Posterior cingulate gyrus (tissue), 11 donors: ENCODE data around the gene NOVA1.
A peak's percentile ranks its signal among the peaks of the same experiment; 100 is the strongest.
"Not testable (repeated sequence)": the region's sequence is repeated elsewhere in the genome, so short reads cannot be mapped to it uniquely, and the experiment has no call there.

Experiments used
- DNase-seq, 10 donors: peaks; one replicate each; pipeline versions ENCODE4 v3.0.0 to v3.0.0-alpha.2; 2020 to 2021; ENCODE audit warnings: mixed read lengths in 3 of 10
- intact Hi-C: fragments of 100-400 bp; cut with DNase I; formaldehyde crosslinking; loops from one replicate; pipeline ENCODE4 v1.15.1; 2023

NOVA1 gene, protein sequence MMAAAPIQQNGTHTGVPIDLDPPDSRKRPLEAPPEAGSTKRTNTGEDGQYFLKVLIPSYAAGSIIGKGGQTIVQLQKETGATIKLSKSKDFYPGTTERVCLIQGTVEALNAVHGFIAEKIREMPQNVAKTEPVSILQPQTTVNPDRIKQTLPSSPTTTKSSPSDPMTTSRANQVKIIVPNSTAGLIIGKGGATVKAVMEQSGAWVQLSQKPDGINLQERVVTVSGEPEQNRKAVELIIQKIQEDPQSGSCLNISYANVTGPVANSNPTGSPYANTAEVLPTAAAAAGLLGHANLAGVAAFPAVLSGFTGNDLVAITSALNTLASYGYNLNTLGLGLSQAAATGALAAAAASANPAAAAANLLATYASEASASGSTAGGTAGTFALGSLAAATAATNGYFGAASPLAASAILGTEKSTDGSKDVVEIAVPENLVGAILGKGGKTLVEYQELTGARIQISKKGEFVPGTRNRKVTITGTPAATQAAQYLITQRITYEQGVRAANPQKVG

DNA sequence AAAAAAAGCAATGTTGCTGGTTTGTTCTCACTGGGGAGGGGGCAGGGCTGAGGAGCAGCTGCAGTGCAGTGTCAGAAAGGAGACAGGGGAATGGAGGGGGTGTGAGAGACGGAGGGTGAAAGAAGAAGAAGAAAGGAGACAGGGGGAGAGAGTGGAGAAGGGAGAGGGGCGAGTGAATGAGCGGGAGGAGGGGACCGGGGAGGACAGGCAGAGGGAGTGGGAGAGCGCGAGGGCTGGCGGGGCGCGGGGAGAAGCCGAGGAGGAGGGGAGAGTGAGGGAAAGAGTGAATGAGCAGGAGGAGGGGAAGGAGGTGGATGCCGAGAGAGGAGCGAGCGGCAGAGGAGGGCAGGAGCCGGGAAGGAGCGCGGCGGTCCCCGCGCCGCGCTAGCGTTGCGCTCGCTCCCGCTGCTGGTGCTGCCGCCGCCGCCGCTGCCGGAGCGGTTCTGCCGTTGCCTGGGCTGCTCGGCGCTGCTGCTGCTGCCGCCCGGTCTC lies at the start of gene NOVA1:
Gene NOVA1 (minus strand): TSS at position 445 of the 492 bp plus-strand sequence. CDS start 597 bp downstream, outside the sequence.
- intact Hi-C loops, result loop anchor here (5.0 kb wide), 1 partner anchor 205 kb away; no protein-coding TSS in a partner anchor
- DNase-seq, result peak in 3 of 10 donors; percentile 43 to 90 (median 47)

DNA sequence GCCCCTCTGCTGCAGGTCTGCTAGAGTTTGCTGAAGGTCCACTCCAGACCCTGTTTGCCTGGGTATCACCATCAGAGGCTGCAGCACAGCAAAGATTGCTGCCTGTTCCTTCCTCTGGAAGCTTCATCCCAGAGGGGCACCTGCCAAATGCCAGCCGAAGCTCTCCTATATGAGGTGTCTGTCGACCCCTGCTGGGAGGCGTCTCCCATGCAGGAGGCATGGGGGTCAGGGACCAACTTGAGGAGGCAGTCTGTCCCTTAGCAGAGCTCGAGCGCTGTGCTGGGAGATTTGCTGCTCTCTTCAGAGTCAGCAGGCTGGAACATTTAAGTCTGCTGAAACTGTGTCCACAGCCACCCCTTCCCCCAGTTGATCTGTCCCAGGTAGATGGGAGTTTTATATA lies 47.2 kb upstream of the NOVA1 start:
- peak in 4 of 10 donors; percentile 12 to 72 (median 63) for DNase-seq
- intact Hi-C loops, result not testable (repeated sequence)

DNA sequence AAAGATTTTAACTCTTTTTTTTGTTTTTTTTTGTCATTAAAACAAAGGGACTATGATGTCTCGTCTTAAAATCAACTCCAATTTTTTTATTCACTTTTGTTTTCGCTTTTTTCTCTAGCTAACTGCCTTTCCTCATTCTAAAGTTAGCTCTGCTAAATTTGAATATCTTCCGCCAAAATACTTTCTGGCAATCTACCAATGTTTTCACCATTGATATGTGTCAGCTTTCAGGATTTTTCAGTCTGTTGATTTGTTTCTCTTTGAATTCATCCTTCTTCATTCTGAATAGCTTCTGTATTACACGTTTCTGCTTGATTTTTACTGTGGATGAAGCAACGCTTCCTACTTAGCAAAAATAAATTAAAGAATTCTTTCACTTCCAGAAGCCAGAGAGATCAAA lies 38.7 kb upstream of the NOVA1 start:
- DNase-seq, result no peak

DNA sequence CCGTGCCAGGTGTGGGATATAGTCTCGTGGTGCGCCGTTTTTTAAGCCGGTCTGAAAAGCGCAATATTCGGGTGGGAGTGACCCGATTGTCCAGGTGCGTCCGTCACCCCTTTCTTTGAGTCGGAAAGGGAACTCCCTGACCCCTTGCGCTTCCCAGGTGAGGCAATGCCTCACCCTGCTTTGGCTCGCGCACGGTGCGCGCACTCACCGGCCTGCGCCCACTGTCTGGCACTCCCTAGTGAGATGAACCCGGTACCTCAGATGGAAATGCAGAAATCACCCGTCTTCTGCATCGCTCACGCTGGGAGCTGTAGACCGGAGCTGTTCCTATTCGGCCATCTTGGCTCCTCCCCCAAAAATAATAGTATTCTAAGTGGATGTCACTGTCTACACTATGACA lies 37.1 kb upstream of the NOVA1 start:
- DNase-seq, intact Hi-C loops: not testable (repeated sequence)

More for the DNA sequence above, 38.7 kb upstream of the NOVA1 start:
- intact Hi-C loops, result no loop called here

DNA sequence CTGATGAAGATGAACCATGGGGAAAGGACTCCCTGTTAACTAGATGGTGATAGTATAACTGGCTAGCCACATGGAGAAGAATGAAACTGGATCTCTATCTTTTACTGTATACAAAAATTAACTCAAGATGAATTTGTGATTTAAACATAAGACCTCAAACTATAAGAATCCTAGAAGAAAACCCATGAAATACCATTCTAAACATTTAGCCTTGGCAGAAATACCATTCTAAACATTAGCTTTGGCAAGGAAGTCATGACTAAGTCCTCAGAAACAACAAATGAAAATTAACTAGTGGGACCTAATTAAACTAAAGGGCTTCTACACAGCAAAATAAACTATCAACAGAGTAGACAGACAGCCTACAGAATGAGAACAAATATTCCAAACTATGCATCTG lies 28.4 kb upstream of the NOVA1 start:
- intact Hi-C loops, result no loop called here
- DNase-seq, result no peak

DNA sequence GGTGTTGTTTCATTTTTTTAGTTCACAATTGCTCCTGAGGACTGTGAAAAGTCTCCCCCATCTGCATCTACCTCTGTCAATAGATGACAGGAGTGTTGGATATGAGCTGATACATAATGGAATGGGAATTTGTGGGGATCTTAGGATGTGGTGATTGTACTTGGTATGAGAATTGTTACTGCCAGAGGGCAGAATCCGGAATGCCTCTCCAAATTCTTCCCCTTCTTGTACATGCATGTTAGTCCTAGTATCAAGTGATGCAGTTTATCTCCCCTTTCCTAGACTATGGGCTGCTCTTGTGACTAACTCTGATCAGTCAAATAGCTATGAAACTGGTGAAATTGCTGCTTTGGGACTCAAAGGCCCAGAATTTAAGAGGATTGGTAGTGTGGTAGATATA lies 24.8 kb upstream of the NOVA1 start:
- intact Hi-C loops, result no loop called here
- no peak for DNase-seq

DNA sequence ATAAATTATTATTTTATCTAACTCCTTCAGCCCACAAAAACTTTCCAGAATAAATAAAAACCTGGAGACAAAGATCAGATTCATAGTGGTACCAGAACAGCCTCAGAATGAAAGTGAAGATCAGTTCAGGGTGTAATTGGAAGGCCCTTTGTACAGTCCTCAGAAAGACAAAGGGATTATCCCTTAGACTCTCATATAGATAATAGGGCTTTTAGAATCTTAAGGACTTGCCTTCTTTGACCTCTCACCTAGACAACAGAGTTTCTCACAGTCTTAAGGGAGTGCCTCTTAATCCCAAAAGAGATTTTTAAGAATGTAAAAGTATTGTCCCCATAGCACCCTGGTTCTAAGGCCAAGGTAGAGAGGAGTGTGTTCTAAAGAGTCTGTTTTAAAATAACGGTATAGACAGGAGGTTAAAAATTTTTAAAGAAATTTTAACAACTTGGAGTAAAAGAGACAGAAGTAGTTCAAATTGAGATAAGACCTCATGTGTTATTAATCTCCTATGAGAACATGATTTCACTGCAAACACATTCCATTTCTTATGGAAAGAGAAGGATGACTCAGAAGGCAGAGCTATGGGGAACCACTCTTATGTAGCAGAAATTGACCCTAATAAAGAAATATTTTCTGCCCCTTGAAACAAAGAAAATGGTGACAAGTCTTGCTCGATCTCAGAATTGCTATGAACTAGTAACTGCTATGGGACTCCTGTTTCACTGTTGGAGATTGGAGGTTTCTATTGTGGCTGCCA lies 24.2 kb upstream of the NOVA1 start:
- intact Hi-C loops, result no loop called here
- DNase-seq, result no peak

DNA sequence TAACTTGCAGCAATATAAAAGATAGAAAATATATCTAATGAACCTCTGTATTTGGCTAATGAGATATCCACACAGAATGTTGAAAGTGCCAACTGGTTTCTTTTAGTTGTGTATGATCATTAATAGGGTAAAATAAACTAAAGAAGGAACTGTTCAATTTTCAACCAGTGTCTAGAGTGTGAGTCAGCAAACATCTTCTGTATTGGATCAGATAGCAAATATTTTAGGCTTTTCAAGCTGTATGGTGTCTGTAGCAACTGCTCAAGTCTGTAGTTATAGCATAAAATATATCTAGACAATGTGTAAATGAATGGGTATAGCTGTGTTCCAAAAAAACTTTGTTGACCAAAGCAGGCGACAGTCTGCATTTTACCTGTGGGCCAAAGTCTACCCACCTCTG lies 23.5 kb upstream of the NOVA1 start:
- intact Hi-C loops, result no loop called here
- no peak for DNase-seq

DNA sequence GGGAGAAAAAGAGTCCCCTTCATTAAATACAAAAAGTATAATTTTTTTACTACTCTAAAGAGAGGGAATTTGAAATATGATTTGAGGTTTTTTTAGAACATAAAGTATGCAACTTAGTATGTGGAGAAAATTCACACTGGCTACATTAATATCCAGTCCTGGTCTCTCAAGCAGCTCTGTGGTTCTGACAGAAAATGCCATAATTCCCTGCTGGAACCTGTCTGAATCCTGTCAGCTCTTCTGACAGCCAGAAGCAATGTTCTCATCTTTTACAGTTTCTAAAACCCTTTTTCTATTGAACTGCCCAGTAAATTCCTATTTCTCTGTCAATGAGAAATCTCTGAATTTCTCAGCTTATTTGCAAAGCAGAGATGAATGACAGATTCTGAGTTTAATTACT lies 13.4 kb upstream of the NOVA1 start:
- no peak for DNase-seq
- intact Hi-C loops, result no loop called here

DNA sequence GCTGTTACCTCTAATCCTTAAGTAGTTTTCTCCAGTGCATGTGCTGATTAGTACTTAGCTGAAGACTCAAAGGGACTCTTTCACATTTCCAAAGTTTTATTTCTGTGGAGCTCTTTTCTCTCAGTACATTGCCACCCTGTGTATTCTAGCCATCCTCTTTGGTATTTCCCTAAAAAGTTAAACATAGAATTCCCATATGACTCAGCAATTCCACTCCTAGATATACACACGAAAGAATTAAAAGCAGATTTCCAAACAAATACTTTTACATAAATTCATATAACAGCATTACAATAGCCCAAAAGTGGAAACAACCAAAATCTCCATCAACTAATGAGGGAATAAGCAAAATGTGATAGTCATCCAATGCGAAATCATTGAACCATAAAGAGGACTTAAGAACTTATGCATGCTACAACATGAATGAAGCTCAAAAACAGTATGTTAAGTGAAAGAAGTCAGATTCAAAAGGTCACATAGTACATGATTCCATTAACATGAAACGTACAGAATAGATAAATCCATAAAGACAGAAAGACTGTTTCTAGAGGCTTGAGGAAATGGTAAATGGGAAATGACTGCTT lies 9.0 kb upstream of the NOVA1 start:
- intact Hi-C loops, result no loop called here
- DNase-seq, result no peak

DNA sequence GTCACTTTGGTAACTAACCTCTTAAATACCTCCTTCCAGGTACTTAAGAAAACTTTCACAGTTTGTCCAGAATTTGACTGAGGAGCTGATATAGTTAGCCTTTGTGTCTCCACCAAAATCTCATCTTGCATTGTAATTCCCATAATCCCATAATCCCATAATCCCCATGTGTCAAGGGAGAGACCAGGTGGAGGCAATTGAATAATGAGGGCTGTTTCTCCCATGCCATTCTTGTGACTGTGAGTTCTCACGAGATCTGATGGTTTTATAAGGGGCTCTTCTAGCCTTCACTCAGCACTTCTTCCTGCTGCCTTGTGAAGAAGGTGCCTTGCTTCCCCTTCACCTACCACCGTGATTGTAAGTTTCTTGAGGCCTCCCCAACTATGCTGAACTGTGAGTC lies 7.8 kb upstream of the NOVA1 start:
- intact Hi-C loops, result no loop called here
- DNase-seq, result no peak

DNA sequence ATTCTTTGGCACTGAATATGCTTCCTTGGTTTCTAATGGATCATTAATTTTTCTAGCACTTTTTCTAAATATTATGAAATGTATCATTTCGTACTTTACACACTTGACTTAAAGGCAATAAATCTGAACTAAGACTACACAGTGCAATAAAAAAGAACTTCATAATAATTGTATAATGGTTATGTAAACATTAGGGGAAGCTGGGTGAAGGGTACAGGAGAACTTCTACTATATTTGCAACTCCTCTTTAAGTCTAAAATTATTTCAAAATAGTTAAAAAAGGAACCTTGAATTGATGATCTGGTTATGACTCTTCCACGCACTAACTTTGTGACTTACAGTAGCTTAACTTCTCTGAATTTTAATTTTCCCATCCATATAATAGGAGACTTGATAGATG lies 5.1 kb upstream of the NOVA1 start:
- DNase-seq, result no peak
- intact Hi-C loops, result no loop called here

DNA sequence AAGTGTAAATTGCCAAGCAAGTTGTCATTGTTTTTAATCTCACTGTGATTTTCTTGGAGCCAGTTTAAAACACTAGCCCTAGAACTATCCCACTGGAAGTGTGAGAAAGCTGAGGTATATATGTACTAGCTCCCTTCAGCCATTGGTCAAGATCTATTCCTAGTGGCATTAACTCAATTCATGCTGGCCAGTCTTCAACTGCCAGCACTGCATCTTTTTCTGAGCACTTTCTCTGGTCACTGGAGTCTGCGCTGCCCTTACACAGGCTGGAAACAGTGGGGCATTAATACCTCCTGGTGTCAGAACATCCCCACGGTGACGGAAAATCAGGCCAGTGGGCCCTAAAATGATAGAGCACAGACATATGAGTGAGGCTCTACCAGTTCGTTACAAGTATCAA lies 4.0 kb upstream of the NOVA1 start:
- peak in 1 of 10 donors; percentile 47 for DNase-seq
- intact Hi-C loops, result no loop called here

DNA sequence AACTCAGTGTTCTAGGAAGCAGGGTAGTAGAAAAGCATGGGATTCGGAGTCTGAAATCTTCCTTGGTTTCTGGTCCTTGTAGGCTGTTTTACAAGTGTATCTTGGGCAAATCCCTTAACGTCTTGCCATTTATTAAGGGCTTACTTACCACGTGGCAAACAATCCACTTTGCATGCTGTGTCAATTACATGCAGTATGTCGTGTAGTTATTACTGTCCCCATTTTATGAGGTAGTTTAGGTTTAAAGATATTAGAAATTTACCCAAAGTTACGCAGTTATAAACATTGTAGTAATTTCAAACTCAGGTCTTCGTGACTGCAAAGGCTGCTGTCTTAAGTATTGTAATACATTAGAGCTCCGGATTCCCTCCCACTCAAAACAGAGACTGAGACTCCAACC lies 1.5 kb upstream of the NOVA1 start:
- DNase-seq, result no peak
- intact Hi-C loops, result loop anchor here (5.0 kb wide), 1 partner anchor 207 kb away; no protein-coding TSS in a partner anchor

DNA sequence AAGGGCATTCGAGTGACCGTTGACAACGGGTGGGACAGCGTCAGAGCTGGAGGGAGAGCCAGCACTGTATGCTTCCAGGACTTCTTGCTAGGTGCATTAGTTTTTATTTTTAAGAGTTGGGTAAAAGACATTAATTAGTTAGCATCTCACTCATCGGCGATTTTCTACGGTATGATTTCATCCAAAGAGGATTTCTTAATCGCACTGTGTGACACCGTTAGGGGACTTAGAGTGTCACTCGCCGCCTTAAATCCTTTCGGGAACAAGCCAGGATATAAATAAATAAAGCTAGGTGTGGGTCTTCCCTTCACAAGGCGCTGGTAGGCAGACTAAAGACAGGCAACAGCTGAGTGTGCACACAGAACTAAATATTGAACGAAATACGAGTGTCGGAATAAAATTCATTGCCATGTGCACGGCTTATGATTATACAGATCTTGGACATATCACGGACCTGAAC lies 869 bp upstream of the NOVA1 start:
- intact Hi-C loops, result loop anchor here (5.0 kb wide), 1 partner anchor 206 kb away; no protein-coding TSS in a partner anchor

DNA sequence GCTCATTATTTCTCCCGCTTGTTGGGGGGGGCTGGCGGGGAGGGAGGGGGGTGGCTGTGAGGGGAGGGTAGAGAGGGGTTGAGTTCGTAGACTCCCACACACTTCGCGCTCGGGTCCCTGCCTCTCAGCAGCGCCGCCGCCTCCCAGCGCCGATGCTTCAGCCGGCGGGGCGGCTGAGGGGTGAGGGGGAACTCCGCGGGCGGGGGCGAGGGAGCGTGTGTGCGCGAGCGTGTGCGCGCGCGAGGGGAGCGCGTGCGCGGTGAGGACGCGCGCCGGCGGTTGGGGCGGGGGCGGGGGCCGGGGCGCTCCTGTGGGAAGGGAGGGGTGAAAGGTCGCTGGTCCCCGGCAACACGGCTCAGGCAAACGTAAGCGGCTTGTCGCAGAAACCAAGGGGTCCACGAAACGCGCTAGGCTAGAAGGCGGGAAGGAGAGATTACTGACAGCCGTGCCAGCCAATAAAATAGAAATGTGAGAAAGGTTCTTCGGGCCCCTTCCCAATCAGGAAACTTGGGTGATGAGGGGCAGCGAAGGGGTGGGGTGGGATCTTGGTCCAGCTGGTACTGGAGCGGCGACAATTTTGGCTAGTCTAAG lies 343 bp upstream of the NOVA1 start:
- DNase-seq, result peak; percentile 81 to 98 (median 90)
- intact Hi-C loops, result loop anchor here (5.0 kb wide), 1 partner anchor 206 kb away; no protein-coding TSS in a partner anchor

More for the DNA sequence above, 869 bp upstream of the NOVA1 start:
- DNase-seq, result no peak

DNA sequence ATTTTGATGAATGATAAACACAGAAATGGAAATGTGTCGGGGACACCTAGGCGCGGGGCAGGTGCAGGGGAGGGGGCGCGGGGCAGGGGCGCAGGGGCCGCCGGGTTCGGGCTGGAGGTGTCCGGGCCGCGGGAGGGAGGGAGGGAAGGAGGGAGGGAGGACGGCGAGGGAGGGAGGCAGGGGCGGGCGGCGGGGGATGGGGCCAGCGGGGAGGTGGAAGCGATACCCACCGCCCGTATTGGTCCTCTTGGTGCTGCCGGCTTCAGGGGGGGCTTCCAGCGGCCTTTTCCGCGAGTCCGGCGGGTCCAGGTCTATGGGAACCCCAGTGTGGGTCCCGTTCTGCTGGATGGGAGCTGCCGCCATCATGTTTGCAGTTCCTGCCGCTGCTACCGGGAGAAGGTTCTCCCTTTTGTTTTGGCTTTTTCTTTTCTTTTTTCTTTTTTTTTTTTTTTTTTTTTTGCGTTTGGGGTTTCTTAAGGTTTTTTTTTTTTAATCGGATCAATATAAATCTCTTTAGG lies 703 bp downstream of the NOVA1 start:
- DNase-seq, result peak; percentile 27 to 86 (median 51)

DNA sequence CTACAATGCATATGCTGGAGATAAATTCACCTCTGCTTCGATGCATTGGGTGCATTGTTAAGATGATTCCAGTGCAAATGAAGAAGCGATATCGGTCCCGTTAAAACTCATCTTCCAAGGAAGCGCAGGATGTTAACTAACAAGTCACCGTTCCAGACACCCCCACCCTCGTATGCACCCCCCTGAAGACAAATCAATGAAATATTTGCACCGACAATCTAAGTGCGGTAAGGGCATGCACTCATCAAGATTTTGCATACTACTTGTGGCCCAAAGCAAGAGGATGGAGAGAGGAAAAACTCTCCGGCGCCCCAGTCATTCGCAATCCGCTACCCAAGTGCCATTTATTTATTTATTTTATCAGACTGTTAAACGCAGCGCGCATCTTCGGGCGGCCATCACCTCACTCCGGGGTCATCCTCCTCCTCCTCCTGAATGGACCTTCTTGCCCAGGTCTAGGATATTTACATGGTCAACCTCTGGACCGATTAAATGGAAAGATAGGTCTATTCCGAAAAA lies 1.2 kb downstream of the NOVA1 start:
- DNase-seq, result peak in 9 of 10 donors; percentile 11 to 81 (median 31)
- intact Hi-C loops, result loop anchor here (5.0 kb wide), 1 partner anchor 204 kb away; no protein-coding TSS in a partner anchor

More for the DNA sequence above, 703 bp downstream of the NOVA1 start:
- intact Hi-C loops, result loop anchor here (5.0 kb wide), 1 partner anchor 205 kb away; no protein-coding TSS in a partner anchor

DNA sequence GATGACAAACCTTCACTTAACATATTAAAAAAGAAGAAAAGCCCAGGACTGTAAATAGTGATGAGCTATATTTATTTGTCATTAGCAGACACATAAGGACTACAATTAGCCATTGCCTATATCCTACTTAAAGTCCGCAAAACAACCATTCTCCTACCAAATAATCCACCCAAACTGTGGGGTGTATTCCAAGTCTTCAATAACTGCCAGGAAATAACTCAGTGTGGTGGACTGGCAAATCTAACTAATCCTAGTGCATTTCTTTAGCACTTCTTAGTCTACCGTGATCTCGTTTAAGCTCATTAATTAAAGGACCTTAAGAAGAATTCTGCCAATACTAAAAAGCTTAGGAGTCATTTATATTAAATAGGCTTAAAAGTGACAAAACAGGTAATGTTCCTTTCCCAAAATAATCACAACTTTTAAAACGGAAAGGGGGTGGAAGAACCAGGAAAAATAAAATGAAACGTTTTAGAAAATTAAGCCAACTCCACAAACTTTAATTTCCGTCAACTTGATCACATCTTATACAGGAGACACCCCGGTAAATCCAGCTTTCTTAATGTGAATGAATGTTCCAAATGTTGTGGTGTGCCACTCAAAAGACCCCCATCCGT lies 1.8 kb downstream of the NOVA1 start:
- intact Hi-C loops, result loop anchor here (5.0 kb wide), 1 partner anchor 204 kb away; no protein-coding TSS in a partner anchor
- no peak for DNase-seq
